ENCODE measurements around the gene CTXN1. TPM values are rescaled to one million over a fixed set of nuclear protein-coding genes. Genes with fewer than 3 reads are reported as not detected.

The CTXN1 gene
- total RNA-seq, 1 donor from 2014 or later, result not detected

DNA sequence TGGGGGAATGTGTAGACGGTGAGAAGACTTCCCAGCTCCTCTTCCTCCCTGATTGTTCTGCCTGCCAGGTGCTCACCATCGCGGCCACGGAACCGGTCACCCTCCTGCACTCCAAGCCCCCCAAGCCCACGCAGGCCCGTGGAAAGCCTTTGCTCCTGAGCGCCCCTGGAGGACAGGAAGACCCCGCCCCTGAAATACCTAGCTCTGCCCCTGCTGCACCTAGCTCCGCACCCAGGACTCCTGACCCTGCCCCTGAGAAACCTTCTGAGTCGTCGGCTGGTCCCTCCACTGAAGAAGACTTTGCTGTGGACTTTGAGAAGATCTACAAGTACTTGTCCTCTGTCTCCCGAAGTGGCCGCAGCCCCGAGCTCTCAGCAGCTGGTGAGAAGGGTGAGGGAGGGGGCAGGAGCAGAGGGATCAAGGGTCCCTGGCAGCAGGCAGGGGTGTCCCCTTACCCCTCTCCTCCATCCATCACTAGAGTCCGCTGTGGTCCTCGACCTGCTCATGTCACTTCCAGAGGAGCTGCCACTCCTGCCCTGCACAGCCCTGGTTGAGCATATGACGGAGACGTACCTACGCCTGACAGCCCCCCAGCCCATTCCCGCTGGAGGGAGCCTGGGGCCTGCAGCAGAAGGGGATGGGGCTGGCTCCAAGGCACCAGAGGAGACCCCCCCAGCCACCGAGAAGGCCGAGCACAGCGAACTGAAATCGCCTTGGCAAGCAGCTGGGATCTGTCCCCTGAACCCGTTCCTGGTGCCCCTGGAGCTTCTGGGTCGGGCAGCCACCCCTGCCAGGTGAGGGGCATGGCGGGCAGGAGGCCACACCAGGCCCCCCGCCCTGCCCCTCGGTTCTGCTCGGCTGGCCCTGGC, 3.7 kb downstream of the CTXN1 start:
- Mint-ChIP-seq H3K36me3 (ENCODE audit: low read depth) (peaks cover 11% of the 10 kb centered on the region), H3K27me3 (peaks cover 5% of the 10 kb centered on the region), H3K27ac (no peak overlapping the region), H3K4me3 (no peak overlapping the region), H3K9me3 (no peaks in the 10 kb centered on the region), H3K4me1 (peaks cover 45% of the 10 kb centered on the region)
- ChIA-PET CTCF (interaction anchor here (1.0 to 2.7 kb wide), 2 partner anchors 22 to 354 kb away, joined by 3 to 13 read pairs; partner anchors contain the start of gene TIMM44), POLR2A (interaction anchor here (1.1 to 4.0 kb wide), 4 partner anchors 13 to 22 kb away, joined by 3 to 49 read pairs (median 17); partner anchors contain the start of genes MAP2K7 and TIMM44)
- TF ChIP-seq, protein P1, sequence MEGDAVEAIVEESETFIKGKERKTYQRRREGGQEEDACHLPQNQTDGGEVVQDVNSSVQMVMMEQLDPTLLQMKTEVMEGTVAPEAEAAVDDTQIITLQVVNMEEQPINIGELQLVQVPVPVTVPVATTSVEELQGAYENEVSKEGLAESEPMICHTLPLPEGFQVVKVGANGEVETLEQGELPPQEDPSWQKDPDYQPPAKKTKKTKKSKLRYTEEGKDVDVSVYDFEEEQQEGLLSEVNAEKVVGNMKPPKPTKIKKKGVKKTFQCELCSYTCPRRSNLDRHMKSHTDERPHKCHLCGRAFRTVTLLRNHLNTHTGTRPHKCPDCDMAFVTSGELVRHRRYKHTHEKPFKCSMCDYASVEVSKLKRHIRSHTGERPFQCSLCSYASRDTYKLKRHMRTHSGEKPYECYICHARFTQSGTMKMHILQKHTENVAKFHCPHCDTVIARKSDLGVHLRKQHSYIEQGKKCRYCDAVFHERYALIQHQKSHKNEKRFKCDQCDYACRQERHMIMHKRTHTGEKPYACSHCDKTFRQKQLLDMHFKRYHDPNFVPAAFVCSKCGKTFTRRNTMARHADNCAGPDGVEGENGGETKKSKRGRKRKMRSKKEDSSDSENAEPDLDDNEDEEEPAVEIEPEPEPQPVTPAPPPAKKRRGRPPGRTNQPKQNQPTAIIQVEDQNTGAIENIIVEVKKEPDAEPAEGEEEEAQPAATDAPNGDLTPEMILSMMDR (IDR thresholded peaks at IDR 0.05), result no peak
- ATAC-seq (ENCODE audit: low read depth) (no peak), DNase-seq (no peak)
- intact Hi-C loops (cut with micrococcal nuclease), result loop anchor here (2.0 to 10.0 kb wide), 3 partner anchors 241 to 387 kb away; partner anchors contain the start of genes PNPLA6 and TRAPPC5

DNA sequence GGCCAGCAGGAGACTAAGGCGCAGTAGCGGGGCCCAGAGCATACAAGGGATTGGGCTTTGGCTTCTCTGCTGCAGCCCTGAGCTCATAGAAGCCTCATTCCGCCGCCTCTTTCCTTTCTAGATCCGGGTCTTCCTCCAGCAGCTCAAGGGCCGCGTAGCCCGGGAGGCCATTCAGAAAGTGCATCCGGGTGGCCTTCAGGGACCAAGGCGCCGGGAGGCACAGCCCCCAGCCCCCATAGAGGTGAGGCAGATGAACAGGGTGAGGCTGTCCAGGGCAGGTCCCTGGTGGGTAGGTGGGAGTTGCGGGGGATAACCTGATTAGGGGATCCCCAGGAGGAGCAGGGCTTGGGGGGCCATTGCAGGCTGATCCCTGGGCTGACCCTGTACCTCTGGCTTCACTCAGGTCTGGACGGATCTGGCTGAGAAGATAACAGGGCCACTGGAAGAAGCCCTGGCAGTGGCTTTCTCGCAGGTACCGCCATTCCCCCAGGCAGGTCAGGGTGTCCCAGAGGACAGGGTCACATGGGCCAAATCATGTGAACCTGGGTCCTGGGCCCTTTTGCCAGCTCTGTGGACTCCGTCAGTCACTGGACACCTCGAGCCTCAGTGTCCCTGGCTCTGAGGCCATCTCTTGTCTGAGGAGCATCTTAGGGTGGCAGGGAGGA, 4.5 kb downstream of the CTXN1 start:
- peaks cover 11% of the 10 kb centered on the region for H3K36me3 Mint-ChIP-seq (ENCODE audit: low read depth)
- POLR2A ChIA-PET, result interaction anchor here (0.5 to 4.0 kb wide), 15 partner anchors 8 to 852 kb away, joined by 3 to 49 read pairs (median 5); partner anchors contain the start of genes MAP2K7, PET100, RAB11B and STXBP2
- DNase-seq (no peak), ATAC-seq (ENCODE audit: low read depth) (no peak)
- TF ChIP-seq, protein P1 (IDR thresholded peaks at IDR 0.05), result no peak
- H3K27ac Mint-ChIP-seq, result peak overlapping the region; percentile 96
- H3K9me3 Mint-ChIP-seq, result no peaks in the 10 kb centered on the region
- peaks cover 47% of the 10 kb centered on the region for H3K4me1 Mint-ChIP-seq
- H3K27me3 Mint-ChIP-seq, result peaks cover 7% of the 10 kb centered on the region
- CTCF ChIA-PET, result interaction anchor here (0.8 to 2.7 kb wide), 3 partner anchors 52 to 353 kb away, joined by 4 to 13 read pairs (median 6); no protein-coding TSS in a partner anchor
- intact Hi-C loops (cut with micrococcal nuclease), result loop anchor here (2.0 to 10.0 kb wide), 3 partner anchors 241 to 387 kb away; partner anchors contain the start of genes PNPLA6 and TRAPPC5
- peak overlapping the region; percentile 93 for H3K4me3 Mint-ChIP-seq

DNA sequence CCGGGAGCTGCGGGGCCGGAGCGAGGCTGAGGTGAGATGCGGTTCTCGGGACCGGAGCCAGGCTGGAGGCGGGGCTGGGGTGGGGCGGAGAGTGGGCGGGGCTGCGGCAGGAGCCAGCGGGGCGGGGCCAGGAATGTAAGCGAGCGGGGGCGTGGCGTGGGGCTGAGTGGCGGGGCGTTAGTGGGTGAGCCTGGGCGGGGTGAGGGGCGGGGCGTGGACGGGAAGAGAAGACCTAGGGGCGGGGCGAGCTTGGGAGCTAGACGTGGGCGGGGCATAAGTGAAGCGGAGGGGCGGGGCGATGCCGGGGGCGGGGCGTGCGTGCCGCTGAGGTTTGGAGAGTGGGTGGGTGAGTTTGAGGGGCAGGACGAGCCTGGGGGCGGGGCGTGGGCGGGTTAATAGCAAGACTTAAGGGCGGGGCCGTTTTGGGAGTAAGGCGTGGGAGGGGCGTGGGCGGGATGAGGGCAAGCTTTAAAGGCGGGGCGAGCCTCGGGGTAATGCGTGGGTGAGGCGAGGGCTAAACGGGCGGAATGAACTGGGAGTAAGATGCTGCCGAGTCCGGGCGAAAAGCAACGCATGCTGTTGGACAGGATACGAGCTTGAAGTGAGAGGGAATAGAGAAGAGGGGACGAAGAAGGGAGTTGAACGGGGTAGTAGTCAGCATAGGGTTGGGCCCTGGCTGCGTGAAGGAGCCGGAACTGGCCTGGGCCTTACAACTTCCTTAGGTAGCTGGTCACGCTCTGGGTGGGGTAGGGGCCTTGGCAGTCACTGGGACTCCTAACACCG, 5.2 kb downstream of the CTXN1 start:
- Mint-ChIP-seq H3K4me1 (peaks cover 48% of the 10 kb centered on the region), H3K9me3 (no peaks in the 10 kb centered on the region), H3K27me3 (peaks cover 10% of the 10 kb centered on the region), H3K4me3 (peak overlapping the region; percentile 93), H3K27ac (peak overlapping the region; percentile 96), H3K36me3 (ENCODE audit: low read depth) (peaks cover 11% of the 10 kb centered on the region)
- CTCF ChIA-PET, result interaction anchor here (0.8 to 2.7 kb wide), 9 partner anchors 9 to 352 kb away, joined by 3 to 13 read pairs (median 5); partner anchors contain the start of gene MAP2K7
- ATAC-seq (ENCODE audit: low read depth) (peak; percentile 79), DNase-seq (peak; percentile 94)
- POLR2A ChIA-PET, result interaction anchor here (0.5 to 4.0 kb wide), 30 partner anchors 9 to 857 kb away, joined by 3 to 49 read pairs (median 4); partner anchors contain the start of genes ELAVL1, MAP2K7, PET100 and PNPLA6
- intact Hi-C loops (cut with micrococcal nuclease), result loop anchor here (1.0 to 10.0 kb wide), 8 partner anchors 17 to 470 kb away; partner anchors contain the start of genes MAP2K7, PNPLA6, RAB11B and TIMM44
- TF ChIP-seq, protein P1 (IDR thresholded peaks at IDR 0.05), result no peak

DNA sequence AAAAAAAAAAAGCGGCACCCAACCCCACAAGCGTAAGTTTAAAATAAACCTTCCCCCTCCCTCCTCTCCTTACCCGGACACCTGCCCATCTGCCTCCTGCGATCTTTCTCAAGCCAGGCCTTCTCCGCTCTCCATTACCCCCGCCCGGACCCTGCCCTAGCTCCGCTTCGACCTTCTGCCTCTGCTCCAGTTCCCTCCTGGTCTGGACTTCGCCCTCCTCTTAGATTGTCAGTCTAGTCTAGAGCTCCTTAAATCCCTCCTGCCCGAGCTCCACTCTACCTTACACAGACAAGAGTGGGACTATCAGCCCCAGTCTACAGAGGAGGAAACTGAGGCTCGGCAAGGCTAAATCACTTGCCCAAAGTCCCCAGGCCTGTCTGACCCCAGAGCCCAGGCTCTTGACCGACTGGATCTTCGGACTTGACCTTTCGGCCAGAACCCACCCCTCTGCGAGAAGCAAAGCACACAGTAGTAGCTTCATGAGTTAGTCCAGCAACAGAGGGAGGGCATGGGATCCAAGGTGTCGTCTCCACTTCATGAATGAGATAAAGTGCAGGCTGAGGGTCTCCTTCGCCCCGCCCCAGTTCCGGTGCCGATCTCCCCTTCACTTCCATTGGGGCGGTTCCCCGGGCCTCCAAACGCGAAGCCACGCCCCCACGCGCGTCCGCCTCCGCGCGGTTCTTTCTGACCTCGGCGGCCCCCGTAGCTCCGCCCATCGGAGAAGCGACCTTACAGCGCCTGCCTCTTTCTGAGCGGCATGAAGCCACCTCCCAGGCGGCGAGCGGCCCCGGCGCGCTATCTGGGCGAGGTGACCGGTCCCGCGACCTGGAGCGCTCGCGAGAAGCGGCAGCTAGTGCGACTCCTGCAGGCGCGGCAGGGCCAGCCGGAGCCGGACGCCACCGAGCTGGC, 6.1 kb downstream of the CTXN1 start, which contains the start of gene SNAPC2:
Gene SNAPC2 (plus strand): TSS at position 729 of the 909 bp plus-strand sequence. CDS start 29 bp downstream, at position 758.
- ATAC-seq (ENCODE audit: low read depth) (peak; percentile 63), DNase-seq (peak; percentile 97)
- intact Hi-C loops (cut with micrococcal nuclease), result loop anchor here (1.0 to 10.0 kb wide), 8 partner anchors 17 to 470 kb away; partner anchors contain the start of genes MAP2K7, PNPLA6, RAB11B and TIMM44
- H3K27ac Mint-ChIP-seq, result peak within 1 kb of the TSS; percentile 96
- ChIA-PET CTCF (interaction anchor here (1.0 to 2.7 kb wide), 8 partner anchors 9 to 351 kb away, joined by 3 to 13 read pairs (median 6); partner anchors contain the start of gene MAP2K7), POLR2A (interaction anchor here (0.5 to 4.0 kb wide), 31 partner anchors 8 to 856 kb away, joined by 3 to 49 read pairs (median 4); partner anchors contain the start of genes ELAVL1, MAP2K7, PET100 and PNPLA6)
- peak within 1 kb of the TSS; percentile 93 for H3K4me3 Mint-ChIP-seq
- H3K36me3 Mint-ChIP-seq (ENCODE audit: low read depth), result peaks cover 11% of the 10 kb centered on the region
- H3K4me1 Mint-ChIP-seq, result peaks cover 49% of the 10 kb centered on the region
- TF ChIP-seq, protein P1 (IDR thresholded peaks at IDR 0.05), result no peak
- H3K27me3 Mint-ChIP-seq, result peaks cover 17% of the 10 kb centered on the region
- H3K9me3 Mint-ChIP-seq, result no peaks in the 10 kb centered on the region
